Stimulated activated CD8-positive, alpha-beta memory T cell treated with anti-CD3 and anti-CD28 coated beads, Interleukin-15, amount 100 ng/mL, for 1 hour (primary cell): Measurements from ENCODE around the gene LRRC38.
"Not testable (repeated sequence)": the region's sequence is repeated elsewhere in the genome, so short reads cannot be mapped to it uniquely, and the experiment has no call there.

Experiments used
- DNase-seq: peaks from one replicate; pipeline ENCODE4 v3.0.0-alpha.2; 2020; ENCODE audit warnings: low read depth

Gene LRRC38, protein sequence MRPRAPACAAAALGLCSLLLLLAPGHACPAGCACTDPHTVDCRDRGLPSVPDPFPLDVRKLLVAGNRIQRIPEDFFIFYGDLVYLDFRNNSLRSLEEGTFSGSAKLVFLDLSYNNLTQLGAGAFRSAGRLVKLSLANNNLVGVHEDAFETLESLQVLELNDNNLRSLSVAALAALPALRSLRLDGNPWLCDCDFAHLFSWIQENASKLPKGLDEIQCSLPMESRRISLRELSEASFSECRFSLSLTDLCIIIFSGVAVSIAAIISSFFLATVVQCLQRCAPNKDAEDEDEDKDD

DNA sequence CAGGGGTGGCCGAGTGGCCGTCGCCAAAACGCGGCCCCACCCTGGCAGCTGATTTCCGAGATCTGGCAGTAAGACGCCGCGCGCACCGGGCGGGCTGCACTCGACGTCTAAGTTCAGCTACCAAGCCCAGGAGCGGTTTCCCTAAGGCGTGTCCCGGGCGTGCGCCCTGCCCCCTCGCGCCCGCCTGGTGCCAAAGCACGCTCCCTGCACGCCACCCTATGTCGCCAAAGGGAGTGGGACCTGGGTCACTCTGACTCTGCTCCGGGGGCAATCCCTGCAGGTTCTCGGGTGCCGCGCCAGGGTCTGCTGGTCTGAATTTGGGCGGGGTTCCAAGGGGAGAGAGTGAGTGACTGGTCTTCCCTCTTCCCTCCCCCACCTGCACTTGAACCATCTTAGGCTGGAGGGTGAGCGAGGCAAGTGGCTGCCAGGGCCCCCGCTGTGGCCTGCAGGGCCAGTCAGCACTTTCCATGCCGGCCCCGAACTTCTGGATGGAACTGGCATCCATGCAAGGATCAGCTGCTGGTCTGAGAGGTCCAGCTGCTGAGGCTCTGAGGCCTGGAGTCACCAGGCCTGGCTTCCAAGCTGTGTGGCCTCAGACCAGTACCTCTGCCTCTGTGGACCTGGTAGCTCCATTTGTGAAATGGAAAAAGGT is at the start of gene LRRC38:
Gene LRRC38 (minus strand): TSS at position 109 of the 652 bp plus-strand sequence. CDS start 410 bp downstream, outside the sequence.
- no peak for DNase-seq

GRCh38 chr1:13562981-13563380 is 49.2 kb upstream of the LRRC38 start:
- DNase-seq: not testable (repeated sequence)

DNA sequence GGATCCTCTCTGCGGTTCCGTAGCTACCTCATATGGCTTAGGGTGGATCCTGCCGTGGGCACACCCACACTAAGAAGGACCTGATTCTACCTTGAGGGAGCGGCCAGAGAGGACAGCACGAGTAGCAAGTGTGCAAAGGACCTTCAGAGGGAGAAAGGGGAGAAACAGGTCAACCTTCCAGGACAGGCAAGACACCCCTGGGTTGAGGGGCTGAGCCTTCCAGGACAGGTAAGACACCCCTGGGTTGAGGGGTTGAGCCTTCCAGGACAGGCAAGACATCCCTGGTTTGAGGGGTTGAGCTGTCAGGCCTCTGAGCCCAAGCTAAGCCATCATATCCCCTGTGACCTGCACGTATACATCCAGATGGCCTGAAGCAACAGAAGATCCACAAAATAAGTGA is 46.7 kb upstream of the LRRC38 start:
- DNase-seq: no peak

GRCh38 chr1:13556224-13556764 is 42.5 kb upstream of the LRRC38 start:
- DNase-seq: no peak

DNA sequence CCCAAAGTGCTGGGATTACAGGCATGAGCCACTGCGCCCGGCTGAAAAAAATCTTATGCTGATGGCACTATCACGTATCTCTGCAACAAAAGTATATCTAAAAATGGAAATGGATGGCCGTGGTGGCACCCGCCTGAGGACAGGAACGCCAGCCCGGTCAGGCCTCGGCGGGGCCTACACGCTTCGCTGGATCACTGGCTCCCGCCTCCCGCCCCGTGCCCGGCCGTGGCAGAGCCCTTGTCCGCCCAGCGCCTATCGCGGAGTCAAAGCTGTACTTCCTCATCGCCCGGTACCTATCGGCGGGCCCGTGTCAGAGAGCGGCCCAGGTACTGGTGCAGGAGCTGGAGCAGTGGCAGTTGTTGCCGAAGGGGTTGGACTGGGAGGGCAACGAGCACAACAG is 41.0 kb upstream of the LRRC38 start:
- DNase-seq: no peak

- no peak for DNase-seq
Observed at GRCh38 chr1:13550663-13551062, 36.9 kb upstream of the LRRC38 start.

GRCh38 chr1:13549521-13549920 is 35.7 kb upstream of the LRRC38 start:
- no peak for DNase-seq

GRCh38 chr1:13549021-13549420 is 35.2 kb upstream of the LRRC38 start:
- no peak for DNase-seq

DNA sequence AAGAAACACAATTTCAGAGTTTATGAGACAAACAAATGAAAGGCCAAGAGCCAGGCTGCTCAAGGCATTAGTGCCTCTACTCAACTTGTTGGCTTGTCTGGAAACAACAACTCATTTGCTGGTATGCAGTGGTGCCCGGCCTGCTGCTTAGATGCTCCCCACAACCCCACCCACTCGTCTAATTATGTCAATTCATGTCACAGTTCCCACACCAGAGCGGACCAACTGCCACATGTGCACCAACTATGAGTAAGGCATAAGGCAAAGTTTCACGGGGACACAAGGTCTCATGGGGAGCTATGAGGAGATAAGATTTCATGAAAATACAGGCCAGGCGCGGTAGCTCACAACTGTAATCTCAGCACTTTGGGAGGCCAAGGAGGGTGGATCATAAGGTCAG is 34.5 kb upstream of the LRRC38 start:
- DNase-seq: no peak

- no peak for DNase-seq
Observed at GRCh38 chr1:13546791-13547190, 33.0 kb upstream of the LRRC38 start.

GRCh38 chr1:13544221-13544556 is 30.4 kb upstream of the LRRC38 start:
- DNase-seq: no peak

DNA sequence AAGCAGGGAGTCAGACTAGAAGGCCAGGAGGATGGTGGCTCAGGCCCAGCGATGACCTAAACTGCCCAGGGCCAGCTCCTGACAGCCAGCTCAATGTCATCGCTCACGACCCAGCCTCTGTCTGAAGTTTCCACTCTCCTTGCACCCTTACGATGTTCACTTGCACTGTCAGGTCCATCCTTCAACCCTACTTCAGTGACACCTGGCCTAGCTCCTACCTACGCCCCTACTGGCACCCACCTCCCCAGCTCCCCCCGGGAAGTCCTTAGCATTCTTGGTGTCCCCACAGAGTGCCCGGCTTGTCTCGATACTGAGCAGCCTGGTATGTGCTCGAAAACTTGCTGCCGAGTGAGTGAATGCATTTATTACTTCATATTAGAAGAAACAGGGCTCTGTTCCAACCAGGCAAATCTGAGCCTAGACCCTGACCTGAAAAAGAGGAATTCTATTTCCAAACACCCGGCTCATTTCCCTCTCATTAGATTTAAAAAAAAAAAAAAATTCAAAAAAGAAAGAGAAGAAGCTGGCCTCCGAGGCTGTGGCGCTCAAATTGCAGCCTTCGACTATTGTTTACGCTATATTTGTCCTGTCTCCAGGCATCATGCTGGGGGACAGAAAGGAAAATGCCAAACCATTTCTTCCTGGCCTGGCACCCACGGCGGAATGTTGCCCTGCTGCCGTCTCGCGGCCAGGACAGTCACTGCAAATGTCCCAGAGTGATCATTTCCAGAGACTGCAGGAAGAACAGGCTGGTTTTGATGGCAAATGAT is 29.8 kb upstream of the LRRC38 start:
- DNase-seq: no peak

DNA sequence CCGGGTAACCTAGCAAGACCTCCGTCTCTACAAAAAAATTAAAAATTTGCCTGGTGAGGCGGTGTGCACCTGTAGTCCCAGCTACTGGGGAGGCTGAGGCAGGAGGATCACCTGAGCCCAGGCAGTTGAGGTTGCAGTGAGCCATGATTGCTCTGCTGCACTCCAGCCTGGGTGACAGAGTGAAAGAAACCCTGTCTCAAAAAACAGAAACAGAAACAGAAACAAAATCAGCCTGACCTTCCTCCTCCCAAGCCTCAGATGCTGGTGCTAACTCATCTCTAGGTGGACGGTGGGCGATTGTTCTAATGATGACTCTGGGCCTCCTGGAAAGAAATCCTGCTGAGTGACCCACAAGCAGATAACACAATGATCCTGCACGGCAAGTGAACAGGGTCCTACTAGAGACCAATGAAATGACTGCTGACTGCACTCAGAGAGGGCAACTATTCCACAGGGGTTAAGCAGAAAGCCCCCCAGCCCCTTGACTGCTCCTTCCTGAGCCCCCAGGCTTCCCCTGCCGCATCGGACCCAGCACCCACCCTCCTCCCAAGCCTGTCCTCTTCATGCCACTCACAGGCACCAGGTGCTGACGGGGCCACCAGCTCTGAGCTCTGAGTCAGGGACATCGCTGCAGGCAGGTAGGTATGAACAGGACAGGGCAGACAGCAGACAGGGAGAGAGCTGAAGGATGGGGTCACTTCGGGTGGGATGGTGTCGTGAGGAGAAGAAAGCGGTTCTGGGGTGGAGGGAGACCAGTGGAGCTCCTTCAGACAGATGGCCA is 27.8 kb upstream of the LRRC38 start:
- DNase-seq: no peak

- no peak for DNase-seq
Observed at GRCh38 chr1:13540866-13541265, 27.1 kb upstream of the LRRC38 start.

GRCh38 chr1:13539683-13540082 is 25.9 kb upstream of the LRRC38 start:
- no peak for DNase-seq

GRCh38 chr1:13538832-13539231 is 25.0 kb upstream of the LRRC38 start:
- no peak for DNase-seq

DNA sequence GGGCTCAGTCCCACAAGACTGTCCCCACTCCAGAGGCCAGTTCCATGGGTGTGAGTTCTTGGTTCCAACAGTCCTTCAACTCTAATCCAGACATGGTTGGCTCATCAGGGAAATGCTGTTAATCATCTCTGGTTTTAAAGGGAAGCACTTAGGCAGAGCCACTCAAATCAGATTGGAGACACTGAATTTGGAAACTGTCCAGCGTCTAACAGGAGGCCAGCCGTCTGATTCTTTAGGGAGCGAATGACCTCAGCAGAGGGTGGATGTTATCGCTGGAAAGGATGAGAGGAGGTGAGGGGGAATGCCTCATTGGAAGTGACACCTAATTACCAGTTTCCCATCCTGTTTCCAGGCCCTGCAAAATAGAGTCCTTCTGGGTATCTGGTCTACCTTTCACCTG is 22.8 kb upstream of the LRRC38 start:
- no peak for DNase-seq

DNA sequence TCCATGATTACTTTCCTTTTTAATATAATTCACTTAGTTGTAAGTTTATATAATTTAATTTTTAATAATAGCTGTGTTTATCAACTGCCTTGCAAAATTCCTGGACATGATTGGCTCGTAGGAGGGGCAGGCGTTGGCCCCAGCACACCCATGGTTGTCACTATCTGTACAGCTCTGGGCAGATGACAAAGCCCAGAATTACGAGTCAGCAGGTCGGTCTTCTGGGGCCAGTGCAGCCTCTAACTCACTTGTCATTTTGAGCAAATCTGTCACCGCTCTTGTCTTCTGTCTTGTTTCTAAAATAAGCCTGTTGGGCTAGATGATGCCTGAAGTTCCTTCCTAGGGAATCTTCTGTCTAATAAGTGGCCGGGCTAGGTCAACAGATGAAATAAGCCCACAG is 21.4 kb upstream of the LRRC38 start:
- no peak for DNase-seq

- DNase-seq: no peak
Observed at GRCh38 chr1:13528320-13528719, 14.5 kb upstream of the LRRC38 start.

- DNase-seq: no peak
Observed at GRCh38 chr1:13523780-13524477, 10.1 kb upstream of the LRRC38 start.

GRCh38 chr1:13520985-13521384 is 7.2 kb upstream of the LRRC38 start:
- DNase-seq: no peak
